Upper lobe of left lung (tissue), 6 donors: Measurements from ENCODE around the gene PRRX1. TPM values are rescaled to one million over a fixed set of nuclear protein-coding genes. Genes with fewer than 3 reads are reported as not detected.

ENCODE experiments used
- ATAC-seq, 2 donors: fragments of 200-7000 bp; cut with Tn5 transposase; one replicate each; pipeline ENCODE4 v1.9.1; 2022; ENCODE audit warnings: mild to moderate bottlenecking in 2 of 2, moderate library complexity in 2 of 2; ENCODE audit not compliant: low FRiP score in 2 of 2
- DNase-seq, 2 donors: peaks; one replicate each; pipeline ENCODE4 v3.0.0-alpha.2; 2019 to 2020
- H3K27ac ChIP-seq, 4 donors: fragments of 200-600 bp; sonication (generic); one replicate each; pipeline ENCODE4 v1.5.1; 2016 to 2019
- H3K27me3 ChIP-seq, 4 donors: fragments of 200-600 bp; sonication (generic); one replicate each; pipeline ENCODE4 v1.5.1; 2017 to 2019
- H3K36me3 ChIP-seq, 4 donors: fragments of 200-600 bp; sonication (generic); one replicate each; pipeline ENCODE4 v1.5.1; 2016 to 2019
- H3K4me1 ChIP-seq, 4 donors: fragments of 200-600 bp; sonication (generic); one replicate each; pipeline ENCODE4 v1.5.1; 2018 to 2019
- H3K4me3 ChIP-seq, 4 donors: fragments of 200-600 bp; sonication (generic); one replicate each; pipeline ENCODE4 v1.5.1; 2017 to 2019; ENCODE audit warnings: mild to moderate bottlenecking in 2 of 4, moderate library complexity in 1 of 4
- H3K9me3 ChIP-seq, 4 donors: fragments of 200-600 bp; sonication (generic); one replicate each; pipeline ENCODE4 v1.5.1; 2018 to 2019
- EP300 ChIP-seq, 4 donors: sonication (generic); formaldehyde crosslinking; IDR thresholded peaks; one replicate each; pipeline ENCODE4 v1.5.1; 2017; ENCODE audit warnings: antibody characterized with exemption in 4 of 4, control low read depth in 2 of 4
- POLR2A ChIP-seq, 4 donors: fragments of 450-650 bp; IDR thresholded peaks; one replicate each; pipeline ENCODE4 v1.5.1; 2016 to 2017; ENCODE audit warnings: antibody characterized with exemption in 4 of 4, mild to moderate bottlenecking in 2 of 4
- POLR2AphosphoS5 ChIP-seq, 2 donors: sonication (generic); formaldehyde crosslinking; IDR thresholded peaks; one replicate each; pipeline ENCODE4 v1.5.1; 2017; ENCODE audit warnings: antibody characterized with exemption in 2 of 2
- WGBS, 2 donors: methylation state at CpG; one replicate each; pipeline ENCODE4 v1.1.5; 2017 to 2018; 5-methylcytosine and 5-hydroxymethylcytosine counted together
- total RNA-seq, 6 donors: library from RNA; depleted of rRNA in 4 of 6; stranded (reverse); fragments of >200 nt in 4 of 6; gene quantifications; one replicate each; pipeline versions ENCODE4 v1.1.0 to v1.2.1, GENCODE V29; 2016 to 2021
- TF ChIP-seq, protein P1 (sequence below), 6 experiments: fragments of 450-650 bp in 4 of 6; fragments of 200-600 bp in 2 of 6; sonication (generic) in 2 of 6; IDR thresholded peaks; one replicate each; pipeline ENCODE4 v1.5.1; 2016 to 2019; ENCODE audit warnings: antibody characterized with exemption in 6 of 6
- donor health status: DM: no; HTN: no; CAD: no; lungs with moderate emphysema.
- donor health status: DM: no; HTN: yes; CAD: no; lungs with severe emphysema.

PRRX1 gene
- total RNA-seq, 6 donors from 2014 or later = 6.1 to 36.0 (median 19.1) TPM

DNA sequence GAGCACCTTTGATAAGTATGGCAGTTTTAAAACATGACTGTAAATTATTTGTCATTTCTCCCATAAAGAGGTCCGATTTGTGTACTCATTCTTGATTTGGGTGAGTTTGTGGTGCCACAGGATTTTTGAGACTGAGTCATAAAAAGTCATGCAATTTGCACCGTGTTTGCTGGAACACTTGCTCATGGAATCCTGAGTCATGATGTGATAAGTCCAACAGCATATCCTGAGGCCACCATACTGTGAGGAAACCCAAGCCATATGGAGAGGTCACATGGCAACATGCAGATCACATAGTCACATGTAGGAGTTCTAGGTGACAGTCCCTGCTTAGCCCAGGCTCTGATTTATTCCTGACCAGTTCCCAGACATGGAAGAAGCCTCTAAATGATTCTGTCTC is 40.8 kb upstream of the PRRX1 start:
- Histone ChIP-seq H3K27me3 (no peaks in the 10 kb centered on the region), H3K27ac (no peak overlapping the region), H3K9me3 (no peaks in the 10 kb centered on the region), H3K36me3 (no peaks in the 10 kb centered on the region), H3K4me3 (no peak overlapping the region), H3K4me1 (no peaks in the 10 kb centered on the region)
- ATAC-seq = no peak
- TF ChIP-seq POLR2AphosphoS5 (IDR thresholded peaks at IDR 0.05) = no peak
- TF ChIP-seq EP300 (IDR thresholded peaks at IDR 0.05) = no peak
- TF ChIP-seq, protein P1, sequence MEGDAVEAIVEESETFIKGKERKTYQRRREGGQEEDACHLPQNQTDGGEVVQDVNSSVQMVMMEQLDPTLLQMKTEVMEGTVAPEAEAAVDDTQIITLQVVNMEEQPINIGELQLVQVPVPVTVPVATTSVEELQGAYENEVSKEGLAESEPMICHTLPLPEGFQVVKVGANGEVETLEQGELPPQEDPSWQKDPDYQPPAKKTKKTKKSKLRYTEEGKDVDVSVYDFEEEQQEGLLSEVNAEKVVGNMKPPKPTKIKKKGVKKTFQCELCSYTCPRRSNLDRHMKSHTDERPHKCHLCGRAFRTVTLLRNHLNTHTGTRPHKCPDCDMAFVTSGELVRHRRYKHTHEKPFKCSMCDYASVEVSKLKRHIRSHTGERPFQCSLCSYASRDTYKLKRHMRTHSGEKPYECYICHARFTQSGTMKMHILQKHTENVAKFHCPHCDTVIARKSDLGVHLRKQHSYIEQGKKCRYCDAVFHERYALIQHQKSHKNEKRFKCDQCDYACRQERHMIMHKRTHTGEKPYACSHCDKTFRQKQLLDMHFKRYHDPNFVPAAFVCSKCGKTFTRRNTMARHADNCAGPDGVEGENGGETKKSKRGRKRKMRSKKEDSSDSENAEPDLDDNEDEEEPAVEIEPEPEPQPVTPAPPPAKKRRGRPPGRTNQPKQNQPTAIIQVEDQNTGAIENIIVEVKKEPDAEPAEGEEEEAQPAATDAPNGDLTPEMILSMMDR (IDR thresholded peaks at IDR 0.05) = no peak
- TF ChIP-seq POLR2A (IDR thresholded peaks at IDR 0.05) = no peak
- WGBS, 2 donors = 50 to 81% methylated on average over 2 of the region's 2 CpGs
- no peak for DNase-seq

DNA sequence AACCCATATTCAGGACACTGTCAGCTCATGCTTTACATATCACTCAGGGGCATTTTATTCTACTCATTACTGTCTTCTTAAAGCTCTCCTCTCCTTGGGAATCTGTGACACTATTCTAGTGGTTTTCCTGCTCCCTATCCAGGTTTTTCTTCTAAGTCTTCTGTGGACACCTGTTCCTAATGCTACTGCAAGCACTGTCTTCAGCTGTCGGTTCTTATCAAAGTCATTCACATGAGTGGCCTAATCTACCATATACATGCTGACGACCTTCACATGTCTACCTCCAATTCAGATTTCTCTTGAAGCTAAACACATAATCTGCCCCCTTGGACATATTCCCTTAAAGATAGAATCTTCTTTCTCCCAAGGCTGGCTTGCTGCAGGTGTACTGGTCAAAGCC is 39.8 kb upstream of the PRRX1 start:
- ATAC-seq = no peak
- Histone ChIP-seq H3K9me3 (no peaks in the 10 kb centered on the region), H3K36me3 (no peaks in the 10 kb centered on the region), H3K4me1 (no peaks in the 10 kb centered on the region), H3K27ac (no peak overlapping the region), H3K4me3 (no peak overlapping the region), H3K27me3 (no peaks in the 10 kb centered on the region)
- DNase-seq = no peak
- TF ChIP-seq, protein P1 (IDR thresholded peaks at IDR 0.05) = no peak
- TF ChIP-seq POLR2AphosphoS5 (IDR thresholded peaks at IDR 0.05) (no peak), EP300 (IDR thresholded peaks at IDR 0.05) (no peak), POLR2A (IDR thresholded peaks at IDR 0.05) (no peak)
- WGBS, 2 donors = 79 to 84% methylated on average over 2 of the region's 2 CpGs

DNA sequence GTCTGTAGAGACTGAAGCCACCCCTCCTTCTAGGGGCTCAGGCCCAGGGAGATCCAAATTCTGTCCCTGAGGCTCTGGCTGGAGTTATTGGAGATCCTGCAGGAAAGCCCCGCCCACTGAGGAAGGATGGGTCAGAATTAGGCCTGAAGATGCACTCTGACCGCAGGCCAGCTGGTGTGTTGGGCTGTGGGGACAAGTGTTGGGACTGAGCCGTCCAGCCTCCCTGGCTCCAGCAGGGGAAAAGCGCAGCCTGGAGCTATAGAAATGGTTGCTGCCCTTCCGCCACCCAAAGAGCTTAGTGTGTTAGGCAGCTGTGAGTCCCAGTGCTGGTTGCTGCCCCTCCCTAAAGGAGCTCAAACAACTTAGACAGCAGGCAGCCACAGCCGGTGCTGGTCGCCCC is 33.0 kb upstream of the PRRX1 start:
- DNase-seq (no peak), ATAC-seq (no peak)
- Histone ChIP-seq H3K4me3 (no peak overlapping the region), H3K9me3 (no peaks in the 10 kb centered on the region), H3K36me3 (no peaks in the 10 kb centered on the region), H3K27ac (no peak overlapping the region), H3K27me3 (no peaks in the 10 kb centered on the region), H3K4me1 (no peaks in the 10 kb centered on the region)
- TF ChIP-seq, protein P1 (IDR thresholded peaks at IDR 0.05) = no peak
- no peak for TF ChIP-seq POLR2AphosphoS5 (IDR thresholded peaks at IDR 0.05)
- TF ChIP-seq EP300 (IDR thresholded peaks at IDR 0.05) = no peak
- 84 to 96% methylated on average over 4 to 7 of the region's 7 CpGs for WGBS, 2 donors

DNA sequence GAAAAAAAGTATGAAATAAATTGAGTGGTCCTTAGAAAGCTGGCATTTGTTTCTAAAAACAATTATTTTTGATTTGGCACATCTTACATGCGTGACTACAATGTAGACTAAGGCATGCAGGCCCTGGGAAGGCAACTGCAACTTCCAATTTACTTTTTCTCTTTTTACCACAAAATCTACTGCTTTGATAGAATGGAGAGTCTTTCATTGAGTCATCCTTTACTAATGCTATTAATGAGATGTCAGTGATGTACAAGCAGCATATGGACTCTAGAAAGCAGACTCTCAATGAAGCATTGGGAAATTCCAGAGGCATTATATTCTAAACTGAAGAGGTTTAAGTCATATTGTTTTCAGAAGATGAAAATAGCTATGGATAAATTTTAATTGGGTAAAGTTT is 29.6 kb upstream of the PRRX1 start:
- 74 to 88% methylated on average over 1 of the region's 1 CpG for WGBS, 2 donors
- Histone ChIP-seq H3K36me3 (no peaks in the 10 kb centered on the region), H3K4me1 (no peaks in the 10 kb centered on the region), H3K27me3 (no peaks in the 10 kb centered on the region), H3K27ac (no peak overlapping the region), H3K4me3 (no peak overlapping the region), H3K9me3 (no peaks in the 10 kb centered on the region)
- TF ChIP-seq POLR2A (IDR thresholded peaks at IDR 0.05) (no peak), EP300 (IDR thresholded peaks at IDR 0.05) (no peak), POLR2AphosphoS5 (IDR thresholded peaks at IDR 0.05) (no peak)
- TF ChIP-seq, protein P1 (IDR thresholded peaks at IDR 0.05) = no peak
- DNase-seq (no peak), ATAC-seq (no peak)

DNA sequence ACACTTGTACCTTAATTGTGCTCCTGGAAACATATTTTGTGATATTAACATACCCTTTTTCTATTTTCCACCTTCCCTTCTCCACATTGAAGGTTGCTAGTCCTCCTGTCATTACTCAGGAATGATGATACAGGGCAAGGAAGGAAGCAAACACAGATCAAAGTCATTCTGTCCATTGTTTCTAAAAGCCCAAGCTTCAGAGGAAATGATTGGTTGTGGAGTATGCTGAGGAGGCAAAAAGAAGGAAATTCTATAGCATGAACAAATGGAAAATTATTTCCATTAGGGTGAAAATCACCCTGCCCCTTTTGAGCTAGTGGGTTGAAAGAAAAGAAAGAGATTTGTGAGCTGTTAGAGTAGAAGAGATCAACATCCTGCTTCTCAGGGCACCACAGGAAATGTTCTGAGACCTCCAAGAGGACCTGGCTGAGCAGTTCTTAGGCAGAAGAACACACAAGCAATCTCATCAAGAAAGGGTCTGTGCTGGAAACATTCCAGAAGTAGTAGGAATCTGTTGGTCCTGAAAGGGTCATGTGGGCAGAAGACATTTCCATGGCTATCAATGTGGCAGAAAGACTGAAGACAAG is 29.0 kb upstream of the PRRX1 start:
- no peaks in the 10 kb centered on the region for H3K9me3 ChIP-seq
- H3K27me3 ChIP-seq = no peaks in the 10 kb centered on the region
- no peak overlapping the region for H3K27ac ChIP-seq
- no peak for ATAC-seq
- no peaks in the 10 kb centered on the region for H3K36me3 ChIP-seq
- no peak for DNase-seq
- TF ChIP-seq EP300 (IDR thresholded peaks at IDR 0.05) (no peak), POLR2AphosphoS5 (IDR thresholded peaks at IDR 0.05) (no peak), POLR2A (IDR thresholded peaks at IDR 0.05) (no peak)
- TF ChIP-seq, protein P1 (IDR thresholded peaks at IDR 0.05) = no peak
- H3K4me3 ChIP-seq = no peak overlapping the region
- no peaks in the 10 kb centered on the region for H3K4me1 ChIP-seq
